ENCODE results near the gene ADD1.

The ADD1 gene

DNA sequence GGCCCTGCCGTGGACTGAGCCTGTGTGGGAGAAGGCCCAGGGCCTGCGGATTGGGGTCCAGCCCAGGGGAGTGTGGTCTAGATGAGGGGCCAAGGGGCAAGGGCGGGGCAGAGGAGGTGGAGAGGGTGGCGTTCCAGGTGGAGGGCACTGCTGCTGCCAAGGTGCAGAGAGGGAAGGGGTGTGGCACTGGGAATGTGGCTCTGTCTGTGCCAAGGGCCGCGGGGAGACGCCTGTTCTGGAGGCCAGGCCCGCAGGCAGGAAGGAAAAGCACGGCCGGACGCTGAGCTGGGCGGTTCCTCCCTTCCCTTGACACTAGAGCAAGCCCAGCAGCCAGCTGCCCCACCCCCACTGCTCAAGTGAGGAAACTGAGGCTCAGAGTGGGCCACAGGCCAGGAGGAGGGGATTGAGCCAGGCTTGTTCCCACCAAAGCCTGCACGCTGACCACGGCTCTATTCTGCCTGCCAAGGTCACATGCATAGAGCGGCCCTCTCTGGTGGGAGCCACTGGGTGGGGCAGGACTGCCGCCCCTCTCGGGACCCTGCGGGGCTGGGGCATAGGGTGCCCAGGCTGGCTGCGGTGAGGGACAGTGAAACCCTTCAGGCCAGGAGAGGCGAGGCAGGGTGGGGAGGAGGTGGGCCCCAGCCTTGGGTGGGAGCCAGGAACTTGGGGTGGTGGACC lies 37.8 kb upstream of the ADD1 start:
- no peak for DNase-seq (ENCODE audit: low spot score)

DNA sequence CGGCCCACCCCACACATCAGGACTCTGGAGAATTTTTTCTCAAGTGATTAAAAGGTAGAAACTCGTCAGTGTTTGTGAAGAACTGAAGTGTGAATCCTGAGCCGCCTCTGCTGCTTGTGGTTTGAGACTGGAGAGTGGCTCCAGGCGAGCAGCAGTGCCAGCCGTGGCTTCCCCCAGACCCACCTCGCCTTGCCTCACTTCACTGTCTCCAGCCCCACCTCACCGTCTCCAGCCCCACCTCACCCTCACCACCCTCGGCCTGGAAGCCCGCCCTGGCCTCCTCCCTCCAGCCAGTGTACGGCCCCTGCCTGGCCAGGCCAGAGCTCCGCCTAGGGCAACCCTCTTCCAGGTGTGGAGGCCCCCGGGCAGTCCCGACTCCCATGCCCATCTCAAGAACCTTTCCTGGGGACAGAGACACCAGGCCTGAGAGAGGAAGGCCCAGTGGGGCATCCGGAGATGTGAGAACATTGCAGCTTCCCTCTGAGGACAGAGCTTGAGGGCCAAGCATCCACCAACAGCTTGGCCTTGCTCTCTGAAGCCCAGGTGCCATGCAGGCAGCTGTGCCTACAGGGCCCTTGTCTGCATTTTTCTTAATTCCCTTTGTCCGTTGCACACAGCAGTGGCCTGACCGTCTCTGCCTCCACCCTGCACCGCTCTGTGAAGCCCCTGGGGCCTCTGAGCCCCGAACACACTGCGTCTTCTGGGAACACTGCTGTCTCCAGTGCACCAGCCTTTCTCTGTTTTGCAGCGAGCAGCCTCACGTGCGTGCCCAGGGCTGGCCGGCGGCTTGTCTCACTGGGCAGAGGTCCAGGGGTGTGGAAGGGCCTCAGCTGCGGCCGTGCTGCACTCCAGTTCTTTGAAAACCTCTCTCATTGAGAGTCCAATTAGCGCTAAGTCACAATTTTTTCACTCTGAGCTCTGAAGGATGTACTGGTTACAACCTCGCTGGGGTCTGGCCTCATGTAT lies 37.0 kb upstream of the ADD1 start:
- peak; percentile 85 for DNase-seq (ENCODE audit: low spot score)

DNA sequence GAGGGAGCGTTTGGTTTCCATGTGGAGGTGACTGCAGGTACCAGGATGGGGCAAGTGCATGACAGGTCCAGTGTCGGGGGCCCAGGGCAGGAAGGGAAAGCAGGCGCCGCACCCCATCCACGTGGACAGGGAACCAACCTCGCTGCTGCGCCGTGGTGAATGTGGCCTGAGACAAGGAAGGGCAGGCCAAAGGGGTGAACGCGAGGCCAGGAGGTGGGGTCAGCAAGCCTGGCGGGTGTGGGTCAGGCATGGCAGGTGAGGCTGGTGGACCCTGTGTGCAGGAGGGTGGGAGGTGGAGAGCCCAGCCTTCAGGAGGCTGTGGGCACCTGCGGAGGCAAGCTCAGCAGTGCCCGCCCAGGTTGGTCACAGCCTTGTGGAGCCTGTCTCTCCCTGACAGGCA lies 36.1 kb upstream of the ADD1 start:
- DNase-seq (ENCODE audit: low spot score): no peak

DNA sequence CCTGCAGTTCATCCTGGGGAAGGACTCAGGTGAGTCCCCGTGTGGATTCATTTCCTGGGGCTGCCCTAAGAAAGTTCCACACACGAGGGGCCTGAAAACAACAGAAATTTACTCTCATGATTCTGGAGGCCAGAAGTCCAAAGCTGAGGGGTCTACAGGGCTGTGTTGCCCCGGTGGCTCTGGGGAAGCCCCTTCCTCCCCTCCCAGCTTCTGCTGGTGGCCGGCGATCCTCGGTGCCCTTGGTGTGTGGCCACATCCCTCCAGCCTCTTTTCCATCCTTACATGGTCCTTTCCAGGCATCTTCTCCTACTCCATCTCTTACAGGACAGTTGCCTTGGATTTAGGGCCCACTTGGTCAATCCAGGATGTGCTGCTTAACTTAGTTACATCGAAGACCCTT lies 35.6 kb upstream of the ADD1 start:
- no peak for DNase-seq (ENCODE audit: low spot score)

DNA sequence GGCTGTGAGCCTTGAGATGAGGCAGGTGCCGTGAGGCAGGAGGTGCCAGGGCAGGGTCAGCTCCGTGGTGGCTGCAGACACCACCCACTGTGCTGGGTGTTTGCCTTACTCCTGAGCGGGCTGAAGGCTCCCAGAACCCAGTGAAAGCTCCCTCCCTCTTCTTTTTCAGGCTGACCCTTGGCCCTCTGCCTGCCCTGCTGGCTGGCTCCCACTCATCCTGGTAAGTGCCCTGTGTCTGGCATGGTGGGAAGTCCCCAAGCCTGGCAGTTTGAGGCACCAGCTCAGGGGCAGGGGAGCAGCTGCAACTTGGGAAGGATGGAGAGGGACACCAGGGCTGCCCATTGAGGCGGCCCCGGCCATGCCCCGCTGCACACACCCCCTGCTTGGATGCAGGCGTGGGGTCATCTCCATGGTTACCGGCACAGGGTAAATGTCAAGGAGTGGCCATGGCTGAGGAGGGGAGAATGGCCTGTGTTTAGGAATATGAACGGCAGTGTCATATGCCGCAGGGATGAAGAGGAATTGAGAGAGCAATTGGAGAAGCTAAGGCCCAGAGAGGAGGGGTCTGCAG lies 33.9 kb upstream of the ADD1 start:
- no peak for DNase-seq (ENCODE audit: low spot score)

DNA sequence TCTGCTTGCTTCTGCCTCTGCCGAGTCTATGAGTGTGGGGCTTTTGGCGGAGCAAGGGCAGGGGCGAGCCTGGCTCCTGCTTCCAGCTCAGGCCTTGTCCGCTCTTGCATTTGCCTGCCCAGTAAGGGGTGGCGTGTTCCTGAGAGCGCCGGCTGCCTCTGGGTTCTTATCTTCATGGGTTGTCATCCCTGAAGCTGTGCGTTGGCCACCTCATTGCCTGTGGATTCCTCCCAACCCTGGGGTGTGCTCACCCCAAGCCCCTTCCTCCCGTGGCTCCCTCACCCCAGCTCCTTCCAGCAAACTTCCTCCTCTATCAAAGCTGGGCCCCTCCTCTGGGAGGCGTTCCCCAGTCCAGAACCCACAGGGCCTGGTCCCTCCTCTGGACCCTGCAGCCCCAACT lies 33.3 kb upstream of the ADD1 start:
- no peak for DNase-seq (ENCODE audit: low spot score)

DNA sequence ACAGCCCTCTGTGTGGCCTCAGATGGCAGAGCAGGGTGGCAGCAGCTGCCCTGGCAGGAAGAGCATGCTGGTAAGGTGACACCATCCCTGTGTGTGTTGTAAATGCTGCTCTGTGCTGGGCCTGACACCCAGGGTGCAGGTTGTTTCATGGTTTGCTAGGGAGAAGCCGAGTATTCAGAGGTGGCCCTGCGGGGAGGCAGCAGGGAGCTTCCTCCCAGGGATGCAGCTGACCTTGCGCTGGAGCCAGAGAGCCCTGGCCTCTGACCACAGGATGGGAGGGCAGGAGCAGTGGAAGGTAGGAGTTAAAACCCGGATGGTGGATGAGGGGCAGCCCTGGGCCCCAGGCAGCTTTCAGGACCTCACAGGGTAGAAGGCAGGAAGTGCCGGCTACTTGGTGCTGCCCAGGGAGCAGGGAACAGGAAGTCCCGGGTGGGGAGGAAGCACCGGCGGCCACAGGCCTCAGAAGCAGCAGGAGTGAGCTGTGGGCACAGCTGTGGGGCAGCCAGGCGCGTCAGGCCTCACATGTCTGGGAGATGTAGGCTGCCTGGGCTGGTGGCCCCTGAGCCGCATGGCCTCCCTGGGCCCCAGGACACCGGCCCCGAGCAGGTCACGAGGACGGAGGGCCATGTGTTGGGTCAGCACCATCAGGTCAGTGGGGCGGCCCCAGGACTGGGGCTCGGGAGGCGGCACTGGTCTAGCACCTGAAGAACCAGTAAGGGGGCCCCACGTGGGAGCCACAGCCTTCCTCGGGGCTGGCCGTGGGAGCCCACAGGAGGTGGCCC lies 31.6 kb upstream of the ADD1 start:
- DNase-seq (ENCODE audit: low spot score): peak; percentile 50

DNA sequence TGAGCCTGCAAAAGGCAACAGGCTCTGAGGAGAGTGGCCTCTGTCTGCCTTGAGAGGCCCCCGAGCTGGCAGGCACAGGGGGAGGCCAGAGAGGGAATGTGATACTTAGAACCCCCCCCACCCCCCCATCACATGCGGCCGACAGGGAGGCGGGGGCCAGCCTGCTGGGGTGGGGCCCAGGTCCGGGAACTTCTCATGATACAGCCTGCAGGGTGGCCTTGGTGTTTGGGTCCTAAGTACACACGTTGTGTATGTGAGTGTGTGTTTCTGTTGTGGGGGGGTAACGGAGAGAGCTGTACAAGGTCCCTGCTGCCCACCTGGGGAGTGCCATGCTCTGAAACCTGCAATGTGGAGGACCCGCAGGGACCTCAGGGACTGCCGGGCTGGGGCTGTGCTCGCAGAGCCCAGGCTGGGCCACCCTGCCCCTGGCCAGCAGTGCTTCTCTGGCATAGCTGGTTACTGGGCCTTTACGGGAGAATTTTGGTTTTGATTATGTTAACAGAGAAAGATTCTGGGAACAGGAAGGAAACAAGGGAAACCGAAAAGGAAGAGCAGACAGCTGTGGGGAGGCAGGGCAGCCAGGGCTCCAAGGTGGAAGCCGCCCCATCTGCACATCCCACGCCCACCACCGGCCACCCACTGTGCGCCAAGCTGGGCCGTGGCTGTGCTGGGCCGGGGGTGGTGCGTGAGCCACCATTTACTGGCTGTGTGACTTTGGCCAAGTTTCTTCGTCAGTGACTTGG lies 30.9 kb upstream of the ADD1 start:
- no peak for DNase-seq (ENCODE audit: low spot score)

DNA sequence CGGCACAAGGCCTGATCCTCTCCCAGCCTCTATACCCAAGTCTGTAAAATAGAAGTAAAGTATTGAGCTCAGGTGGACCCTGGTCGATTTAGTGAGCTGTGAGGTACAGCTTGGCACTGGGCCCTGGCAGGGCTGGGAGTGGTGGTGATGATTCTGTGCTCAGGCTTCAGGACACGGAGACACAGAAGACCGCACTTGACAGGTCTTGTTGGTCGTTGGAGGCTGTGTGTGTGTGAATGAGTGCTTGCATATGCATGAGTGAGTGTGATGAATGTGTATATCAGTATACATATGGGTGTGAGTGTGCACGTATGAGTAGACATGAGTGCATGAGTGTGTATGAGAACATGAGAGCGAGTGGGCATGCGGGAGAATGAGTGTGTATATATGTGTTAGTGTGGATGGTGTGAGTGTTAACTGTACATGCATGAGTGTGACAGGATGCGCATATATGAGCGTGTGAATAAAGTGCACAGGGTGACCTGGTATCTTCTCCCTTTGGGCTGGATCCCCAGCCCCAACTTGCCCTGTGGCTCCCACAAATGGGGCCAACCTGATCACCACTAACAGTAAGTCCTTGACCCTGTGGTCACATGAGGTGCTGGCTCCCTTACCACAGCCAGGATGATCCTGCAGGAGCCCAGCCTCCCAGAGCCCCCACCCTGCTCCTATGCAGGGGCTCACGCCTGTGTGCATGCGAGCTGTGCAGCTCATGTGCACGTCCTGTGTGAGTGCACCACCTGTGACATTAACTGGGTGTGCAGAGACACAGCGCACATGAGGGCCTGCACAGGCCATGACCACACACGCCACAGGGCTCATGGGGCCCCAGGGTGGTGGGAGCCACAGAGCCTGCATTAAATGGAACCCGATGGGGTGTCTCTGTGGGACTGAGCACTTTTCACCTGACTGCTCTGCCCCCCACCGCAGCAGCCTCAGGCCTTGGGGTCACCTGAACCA lies 29.9 kb upstream of the ADD1 start:
- no peak for DNase-seq (ENCODE audit: low spot score)

DNA sequence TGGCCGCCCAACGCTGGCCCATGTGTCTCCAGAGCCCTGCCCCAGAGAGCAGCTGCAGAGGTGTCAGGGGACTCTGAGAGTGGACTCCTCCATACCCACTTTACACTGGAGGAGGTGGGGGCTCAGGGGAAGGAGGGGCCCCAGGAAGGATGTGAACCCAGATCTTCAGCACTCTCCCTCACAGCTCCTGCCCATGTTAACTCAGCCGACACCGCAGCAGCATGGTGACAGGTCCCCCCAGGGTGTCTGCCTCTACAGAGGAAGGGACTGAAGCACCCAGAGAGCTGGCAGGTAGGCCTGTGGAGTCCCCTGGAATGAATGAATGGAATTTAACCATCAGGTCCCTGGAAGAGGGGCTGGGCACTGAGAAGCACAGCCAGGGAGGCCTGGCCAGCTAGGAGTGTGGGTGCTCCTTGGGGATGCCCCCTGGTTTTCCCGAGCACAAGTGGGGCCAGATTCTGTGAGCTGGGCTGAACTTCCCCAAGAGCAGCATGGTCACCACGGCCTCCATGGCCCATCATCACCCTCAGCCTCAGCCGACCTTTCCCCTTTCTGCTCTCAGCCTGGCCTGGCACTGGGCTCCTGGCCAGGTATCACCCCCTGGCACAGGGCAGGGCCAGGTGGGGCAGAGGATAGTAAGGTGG lies 28.9 kb upstream of the ADD1 start:
- no peak for DNase-seq (ENCODE audit: low spot score)

DNA sequence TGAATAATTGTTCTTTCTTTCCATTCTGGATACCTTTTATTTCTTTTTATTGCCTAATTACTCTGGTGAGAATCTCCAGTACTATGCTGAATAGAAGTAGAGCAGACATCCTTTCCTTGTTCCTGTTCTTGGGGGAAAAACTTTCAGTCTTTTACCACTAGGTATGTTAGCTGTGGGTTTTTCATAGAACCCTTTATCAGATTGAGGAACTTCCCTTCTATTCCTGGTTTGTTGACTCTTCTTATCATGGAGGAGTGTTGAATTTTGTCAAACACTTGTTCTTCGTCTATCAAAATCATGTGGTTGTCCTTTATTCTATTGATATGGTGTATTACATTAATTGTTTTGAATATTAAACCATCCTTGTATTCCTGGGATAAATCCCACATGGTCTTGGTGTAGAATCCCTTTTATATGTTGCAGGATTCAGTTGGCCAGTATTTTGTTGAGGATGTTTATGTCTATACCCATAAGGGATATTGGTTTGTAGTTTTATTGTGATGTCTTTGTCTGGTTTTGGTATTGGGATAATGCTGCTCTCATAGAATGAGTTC lies 27.2 kb upstream of the ADD1 start:
- no peak for DNase-seq (ENCODE audit: low spot score)

DNA sequence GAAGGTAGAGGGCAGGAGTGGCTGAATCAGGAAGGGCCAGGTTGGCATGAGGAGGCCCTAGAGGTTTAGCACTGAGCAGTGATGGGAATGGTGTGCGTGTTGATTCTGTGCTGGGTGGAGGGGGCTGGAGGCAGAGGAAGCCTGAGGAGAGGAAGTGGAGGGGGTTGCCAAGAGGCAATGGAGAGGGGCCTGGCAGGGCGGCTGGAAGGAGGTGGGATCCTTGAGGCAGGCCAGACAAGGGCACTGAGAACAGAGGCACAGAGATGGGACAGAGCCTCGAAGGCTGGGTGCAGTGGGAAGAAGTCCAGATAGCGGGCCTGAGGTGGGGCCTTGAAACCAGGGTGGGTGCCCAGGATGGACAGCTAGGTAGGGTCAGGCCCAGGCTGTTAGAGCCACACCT lies 26.5 kb upstream of the ADD1 start:
- no peak for DNase-seq (ENCODE audit: low spot score)

DNA sequence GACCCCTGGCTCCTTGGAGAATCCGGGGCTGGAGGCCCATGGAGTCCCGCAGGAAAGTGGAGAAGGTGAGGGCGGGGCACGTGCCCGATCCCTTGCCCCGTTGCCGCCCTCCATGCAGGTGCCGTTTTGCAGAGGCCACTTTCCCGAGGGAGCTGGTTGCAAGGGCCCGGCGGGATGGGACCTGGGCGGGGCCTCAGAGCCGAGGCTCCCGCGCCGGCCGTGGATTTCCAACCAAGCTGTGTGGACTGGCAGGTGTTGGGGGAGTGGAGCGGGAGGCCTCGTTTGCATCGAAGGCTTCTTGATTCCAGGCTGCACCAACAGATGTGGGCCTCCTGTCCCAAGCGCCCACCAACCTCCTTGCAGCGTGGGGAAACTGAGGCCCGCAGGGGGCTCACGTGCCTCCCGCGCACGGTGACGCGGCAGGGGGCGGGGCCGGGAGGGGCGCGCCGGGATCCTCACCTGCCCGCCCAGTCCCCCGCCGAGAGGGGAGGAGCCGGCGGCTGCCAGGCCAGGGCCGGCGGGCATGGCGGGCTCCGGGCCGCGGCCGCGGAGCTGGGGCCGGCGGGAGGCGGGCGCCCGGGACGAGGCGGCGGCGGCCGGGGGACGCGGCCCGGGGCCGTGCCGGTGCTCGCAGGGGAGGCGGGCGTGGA lies 25.8 kb upstream of the ADD1 start:
- DNase-seq (ENCODE audit: low spot score): peak; percentile 85

DNA sequence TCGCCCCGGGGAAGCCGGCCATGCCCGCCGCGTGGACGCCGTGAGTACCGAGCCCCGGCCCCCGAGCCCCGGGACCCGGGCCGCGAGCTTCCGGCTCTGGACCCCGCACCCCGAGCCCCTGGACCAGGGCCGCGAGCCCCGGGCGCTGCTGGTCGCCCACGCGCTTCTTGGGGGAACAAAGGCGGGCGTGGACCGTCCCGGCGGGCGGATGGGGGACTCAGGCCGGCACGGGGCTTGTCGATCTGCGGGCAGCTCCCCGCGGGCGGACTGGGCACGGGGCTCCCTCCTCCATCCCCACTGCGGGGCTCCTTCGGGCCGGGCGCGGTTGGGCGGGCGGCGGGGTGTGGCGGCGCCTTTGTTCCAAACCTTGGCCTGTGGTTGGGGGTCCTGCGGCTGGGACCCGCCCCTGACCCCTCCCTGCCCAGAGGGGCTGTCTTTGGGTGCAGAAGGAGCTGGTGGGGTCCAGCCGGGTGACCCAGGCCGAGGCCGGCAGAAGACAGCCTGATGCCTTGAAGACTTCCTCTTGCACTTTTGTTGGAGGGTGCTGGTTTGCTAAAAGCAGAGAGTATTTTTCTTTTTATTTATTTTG lies 25.2 kb upstream of the ADD1 start:
- peak; percentile 67 for DNase-seq (ENCODE audit: low spot score)

DNA sequence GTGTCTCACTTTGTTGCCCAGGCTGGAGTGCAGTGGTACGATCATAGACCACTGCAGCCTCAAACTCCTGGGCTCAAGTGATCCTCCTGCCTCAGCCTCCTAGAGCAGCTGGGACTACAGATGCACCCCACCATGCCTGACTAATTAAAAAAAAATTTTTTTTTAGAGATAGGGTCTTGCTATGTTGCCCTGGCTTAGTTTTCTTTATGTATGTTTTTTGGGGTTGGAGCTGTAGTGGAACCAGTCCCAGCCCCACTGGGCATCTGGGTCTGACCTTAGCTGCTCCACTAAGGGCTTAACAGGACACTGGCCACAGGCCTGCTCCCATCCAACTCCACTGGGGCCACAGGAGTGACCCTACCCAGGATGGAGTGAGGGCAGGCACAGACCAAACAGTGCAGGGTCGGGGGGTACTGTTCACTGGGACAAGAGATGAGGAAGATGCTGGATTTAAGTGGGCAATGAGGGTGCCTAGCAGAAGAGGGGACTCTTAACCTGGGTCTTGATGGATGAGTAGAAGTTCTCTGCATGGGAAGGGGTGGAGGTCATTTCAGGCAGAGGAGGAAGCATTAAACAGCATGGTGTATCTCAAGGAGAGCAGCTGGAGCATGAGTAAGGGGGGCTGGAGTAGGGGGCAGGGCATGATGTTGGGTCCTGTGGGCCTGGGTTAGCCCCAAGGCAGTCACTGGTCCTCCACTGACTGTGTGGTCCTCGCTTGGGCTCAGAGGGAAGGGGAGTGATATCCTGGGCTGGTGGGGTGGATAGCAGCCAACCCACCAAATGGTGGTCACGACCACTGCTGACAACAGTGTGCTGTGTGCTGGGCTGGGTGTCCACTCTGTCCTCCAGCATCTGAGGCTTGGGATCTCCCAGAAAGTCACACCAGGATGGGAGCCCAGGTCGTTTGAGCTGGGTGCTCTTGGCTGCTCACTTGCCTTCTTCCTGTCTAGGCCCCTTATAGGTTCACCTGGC lies 24.1 kb upstream of the ADD1 start:
- DNase-seq (ENCODE audit: low spot score): no peak

DNA sequence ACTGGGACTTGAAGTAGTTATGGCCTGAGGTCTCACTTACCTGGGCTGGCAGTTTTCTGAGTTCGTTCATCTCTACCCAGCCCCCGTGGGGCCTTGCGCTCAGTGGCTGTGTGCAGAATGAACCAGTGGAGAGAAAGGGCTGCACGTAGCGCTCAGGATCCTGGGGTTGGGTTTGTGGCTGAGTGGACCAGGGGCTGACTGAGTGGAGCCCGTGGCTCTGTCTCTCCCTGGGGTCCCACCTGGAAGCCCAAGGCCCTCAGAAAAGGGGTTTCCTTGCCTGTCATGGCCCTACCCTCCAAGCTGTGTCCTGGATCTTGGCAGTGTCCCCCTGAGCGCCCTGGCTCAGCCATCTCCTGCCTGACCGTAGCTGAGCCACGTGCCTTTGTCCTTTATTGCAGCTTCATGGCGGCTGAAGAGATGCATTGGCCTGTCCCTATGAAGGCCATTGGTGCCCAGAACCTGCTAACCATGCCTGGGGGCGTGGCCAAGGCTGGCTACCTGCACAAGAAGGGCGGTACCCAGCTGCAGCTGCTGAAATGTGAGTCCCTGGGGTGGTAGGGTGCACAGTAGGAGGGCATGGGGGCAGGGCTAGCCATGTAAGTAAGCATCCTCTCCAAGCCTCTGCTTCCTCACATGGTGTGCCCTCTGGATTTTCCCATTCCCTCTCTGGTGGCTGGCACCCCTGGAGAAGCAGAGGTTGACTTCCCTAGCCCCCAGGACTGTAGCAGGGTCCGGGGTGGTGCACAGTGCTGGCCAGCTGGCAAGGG lies 23.2 kb upstream of the ADD1 start:
- DNase-seq (ENCODE audit: low spot score): no peak
